Superior temporal gyrus (tissue), 1 donor: Measurements from ENCODE around the gene PHC2.

Experiments used
- DNase-seq: peaks from one replicate; pipeline ENCODE4 v3.0.0-alpha.2; 2016; ENCODE audit errors: extremely low spot score

The PHC2 gene

DNA sequence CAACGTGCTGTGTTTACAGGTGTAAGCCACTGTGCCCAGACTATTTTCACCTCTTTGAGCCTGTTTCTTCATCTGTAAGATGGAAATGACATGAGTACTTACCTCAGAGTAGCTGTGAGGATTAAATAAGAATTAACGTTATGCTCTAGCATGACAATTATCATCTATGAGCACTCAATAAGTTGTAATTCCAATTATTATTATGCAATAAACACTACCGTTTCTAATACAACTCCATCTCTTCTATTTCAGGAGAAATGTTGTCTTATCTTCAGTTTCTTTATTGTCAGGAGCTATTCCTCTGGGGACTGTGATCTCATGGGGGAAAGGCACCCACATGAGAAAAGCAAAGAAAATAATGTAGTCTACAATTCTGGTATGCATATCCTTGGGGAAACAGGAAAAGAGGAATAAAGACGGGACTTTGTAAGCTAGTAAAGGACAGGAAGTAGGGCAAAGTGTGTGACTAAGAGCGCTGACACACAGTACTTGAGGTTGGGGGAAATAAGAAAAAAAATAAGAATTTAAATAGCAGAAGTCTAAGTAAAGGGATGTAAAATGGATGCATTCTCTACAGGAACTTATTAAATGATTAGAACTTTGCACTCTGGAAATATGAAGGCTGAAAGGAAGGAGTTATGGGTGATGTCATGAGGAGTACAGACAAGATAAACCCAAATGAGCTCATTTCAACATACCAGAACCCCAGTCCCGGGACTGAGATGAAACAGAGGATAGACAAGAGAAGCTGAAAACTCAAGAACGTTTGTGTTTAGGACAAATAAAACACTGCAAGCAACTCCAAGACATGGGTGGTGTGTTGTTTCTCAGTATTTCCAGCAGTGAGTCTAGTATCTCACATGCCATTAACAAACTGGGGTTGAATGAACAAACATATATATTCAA lies 9.8 kb downstream of the PHC2 start:
- DNase-seq: no peak

DNA sequence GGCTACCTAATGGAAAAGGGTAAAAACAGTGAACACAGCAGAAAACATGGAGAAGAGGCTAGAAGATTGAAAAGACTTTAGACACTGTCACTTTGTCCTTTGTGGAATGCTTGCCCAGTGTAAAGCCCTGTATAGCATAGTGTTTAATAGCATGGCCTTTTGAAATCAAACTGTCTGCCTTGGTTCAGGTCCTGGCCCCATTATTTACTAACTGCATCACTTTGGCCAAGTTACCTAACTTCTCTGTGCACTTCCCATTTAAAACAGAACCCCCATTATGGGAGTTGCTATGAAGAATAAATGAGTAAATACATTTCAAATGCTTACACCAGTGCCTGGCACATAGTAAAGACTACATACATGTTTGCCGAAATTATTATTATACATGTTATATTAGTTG lies 12.1 kb downstream of the PHC2 start:
- DNase-seq: no peak

DNA sequence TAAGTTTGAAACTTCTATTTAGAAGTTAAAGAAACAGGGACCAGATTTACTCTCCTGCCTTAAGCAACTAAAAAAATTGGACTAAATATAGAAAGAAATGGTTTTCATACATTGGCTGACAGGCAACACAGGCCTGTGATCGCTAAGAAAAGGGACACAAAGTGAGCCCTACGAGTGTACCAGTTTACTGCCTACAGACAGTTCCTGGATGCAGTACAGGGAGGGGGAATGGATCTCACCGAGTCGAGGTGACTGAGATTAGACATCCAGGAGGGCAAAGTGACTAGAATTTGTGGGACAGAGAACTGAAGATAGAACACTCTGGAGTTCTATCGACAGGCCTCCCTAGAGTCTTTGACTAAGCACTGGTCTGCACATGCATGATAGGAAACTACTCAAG lies 16.0 kb downstream of the PHC2 start:
- DNase-seq: no peak

DNA sequence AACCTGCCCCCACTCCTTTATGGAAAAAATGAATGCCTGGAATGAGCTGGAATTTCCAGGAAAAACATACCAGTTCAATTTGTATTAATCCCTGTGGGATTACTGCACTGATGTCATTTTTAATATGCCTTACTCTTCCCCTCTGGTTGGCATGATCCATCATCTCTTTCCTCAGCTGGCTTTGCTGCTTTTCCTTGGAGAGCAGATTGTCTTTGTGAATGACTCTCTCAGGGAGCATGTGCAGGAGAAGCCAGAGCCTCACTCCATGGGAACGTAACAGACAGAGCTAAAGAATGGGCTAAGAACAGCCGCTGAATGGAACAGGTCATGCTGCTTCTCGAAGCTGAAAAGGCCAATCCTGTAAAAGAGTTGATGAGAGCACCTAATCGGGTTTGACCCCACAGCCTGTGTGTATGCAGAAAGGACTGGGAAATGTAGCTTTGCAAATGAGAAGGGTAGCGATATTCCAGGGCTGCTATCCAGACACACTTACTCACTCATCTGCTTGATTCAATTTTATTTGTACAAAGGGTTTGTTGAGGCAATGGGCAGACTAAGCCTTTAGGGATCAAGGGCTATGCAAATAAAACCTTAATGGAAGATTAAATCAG lies 20.7 kb downstream of the PHC2 start:
- DNase-seq: peak; percentile 69

GRCh38 chr1:33408093-33408436 lies 22.8 kb downstream of the PHC2 start:
- no peak for DNase-seq

GRCh38 chr1:33407352-33408092 lies 23.4 kb downstream of the PHC2 start:
- no peak for DNase-seq

GRCh38 chr1:33402206-33402605 lies 28.7 kb downstream of the PHC2 start:
- no peak for DNase-seq

DNA sequence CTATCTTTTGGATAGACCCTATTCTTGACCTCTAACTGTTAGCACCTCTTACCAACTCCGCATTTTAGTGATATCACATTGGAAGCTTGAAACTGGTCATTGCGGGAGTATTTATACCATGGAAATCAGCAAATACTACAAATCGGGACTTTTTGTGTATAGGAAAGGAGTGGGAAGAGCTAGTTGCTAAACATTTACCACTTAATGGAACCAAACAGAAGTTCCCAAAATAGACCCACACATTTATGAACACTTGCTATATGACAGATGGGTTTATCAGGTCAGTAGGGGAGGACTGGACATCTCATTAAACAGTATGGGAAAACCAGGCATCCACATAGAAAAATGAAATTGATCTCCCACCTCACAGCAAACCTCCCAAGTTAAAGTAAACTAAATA lies 29.4 kb downstream of the PHC2 start:
- no peak for DNase-seq

- DNase-seq: no peak
Observed at GRCh38 chr1:33400153-33400911, 30.6 kb downstream of the PHC2 start.

DNA sequence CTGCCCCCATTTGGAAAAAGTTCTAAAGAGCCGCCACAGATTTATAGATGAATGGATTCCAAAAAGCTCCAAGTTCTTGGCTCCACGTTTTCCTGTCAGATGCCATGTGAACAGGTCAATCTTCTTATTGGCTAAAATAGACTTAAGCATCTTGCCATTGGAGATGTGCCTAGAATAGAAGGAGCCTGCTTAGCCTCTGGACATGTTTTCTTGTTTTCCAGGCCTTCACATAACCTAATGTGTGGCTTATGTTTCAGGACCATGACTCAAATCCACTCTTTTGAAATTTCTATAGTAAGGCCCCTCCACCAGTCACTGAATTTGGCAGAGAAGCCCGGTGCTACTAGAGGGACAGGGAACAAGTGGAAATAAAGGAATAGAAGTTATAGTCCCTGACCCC lies 31.5 kb downstream of the PHC2 start:
- DNase-seq: no peak

DNA sequence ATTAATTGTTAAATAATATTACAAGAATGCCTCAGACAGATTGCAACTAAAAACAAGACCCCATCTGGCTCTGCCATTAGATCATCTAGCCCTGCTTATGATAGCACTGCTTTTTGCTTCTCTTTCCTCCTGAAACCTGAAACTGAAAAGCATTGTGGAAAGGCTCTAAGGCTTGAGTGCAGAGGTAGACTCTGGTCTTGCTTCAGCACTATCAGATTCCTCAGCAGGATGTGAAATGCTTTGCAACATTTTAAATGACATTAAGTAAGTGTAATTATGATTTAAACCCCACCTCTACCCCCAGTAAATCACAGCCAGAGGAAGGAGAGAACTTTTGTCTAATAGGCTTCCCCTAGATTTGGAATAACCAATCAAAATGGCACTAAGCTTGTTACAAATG lies 32.9 kb downstream of the PHC2 start:
- no peak for DNase-seq

GRCh38 chr1:33397125-33397506 lies 33.8 kb downstream of the PHC2 start:
- no peak for DNase-seq

DNA sequence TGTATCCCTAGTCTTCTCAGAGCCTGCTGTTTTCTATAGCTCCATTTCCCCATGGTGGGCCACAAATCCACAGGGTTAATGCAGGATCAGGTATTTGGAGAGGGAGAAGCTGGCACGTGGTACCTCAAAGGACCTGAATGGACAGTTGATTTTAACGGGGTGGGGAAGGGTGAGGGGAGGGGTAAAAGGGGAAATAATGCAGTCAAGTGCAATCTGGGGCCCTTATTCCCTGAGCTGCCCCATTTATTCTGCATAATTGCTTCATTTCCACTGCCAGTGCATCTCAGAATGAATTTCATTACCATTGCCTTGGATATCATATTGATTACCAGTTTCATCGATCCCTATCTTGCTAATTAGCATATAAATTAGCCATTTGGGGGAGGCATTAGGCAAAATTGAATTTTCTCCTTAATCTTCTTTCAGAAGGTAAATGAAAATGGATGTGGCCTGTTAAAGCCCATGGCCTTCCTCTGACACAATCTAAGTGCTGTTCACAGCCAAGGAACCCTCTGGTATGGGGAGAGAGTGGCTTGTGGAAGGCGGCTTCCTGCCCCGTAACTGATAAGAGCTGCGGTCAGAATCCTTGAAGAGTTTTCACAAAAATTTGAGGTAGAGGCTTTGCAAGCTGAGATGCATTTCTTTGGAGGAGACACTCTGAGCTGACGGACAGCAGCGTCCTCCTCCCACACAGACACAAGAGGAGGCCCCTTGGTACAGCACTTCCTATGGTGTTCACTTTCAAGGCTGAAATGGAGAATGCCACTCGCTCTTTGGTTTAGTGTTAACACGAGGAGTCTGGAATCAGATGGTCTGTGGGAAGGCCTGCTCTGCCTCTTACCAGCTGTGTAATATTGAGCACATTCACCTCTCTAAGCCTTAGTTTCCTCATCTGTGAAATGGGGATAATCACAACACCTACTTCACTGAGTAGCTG lies 34.4 kb downstream of the PHC2 start:
- DNase-seq: no peak

GRCh38 chr1:33394770-33395169 lies 36.1 kb downstream of the PHC2 start:
- no peak for DNase-seq

GRCh38 chr1:33393991-33394390 lies 36.9 kb downstream of the PHC2 start:
- DNase-seq: no peak

DNA sequence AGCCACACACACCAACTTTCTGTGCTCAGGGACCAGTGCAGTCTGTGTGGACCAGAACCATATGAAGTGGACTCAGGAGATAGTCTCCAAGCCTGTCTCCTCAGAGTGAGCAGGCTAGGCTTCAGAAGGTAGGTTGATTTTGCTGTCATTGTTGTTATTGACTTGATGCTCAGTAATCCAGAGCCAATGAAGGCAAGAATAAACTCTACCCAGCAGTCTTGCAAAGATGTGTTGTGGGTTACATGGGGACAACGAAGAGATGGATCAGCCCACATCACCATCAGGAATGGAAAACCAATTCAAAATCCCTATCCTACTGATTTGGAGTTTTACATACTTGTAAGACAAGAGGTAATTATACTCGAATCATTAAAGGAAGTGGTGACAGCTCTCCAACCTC lies 37.4 kb downstream of the PHC2 start:
- DNase-seq: no peak

GRCh38 chr1:33392639-33393038 lies 38.3 kb downstream of the PHC2 start:
- peak; percentile 61 for DNase-seq

DNA sequence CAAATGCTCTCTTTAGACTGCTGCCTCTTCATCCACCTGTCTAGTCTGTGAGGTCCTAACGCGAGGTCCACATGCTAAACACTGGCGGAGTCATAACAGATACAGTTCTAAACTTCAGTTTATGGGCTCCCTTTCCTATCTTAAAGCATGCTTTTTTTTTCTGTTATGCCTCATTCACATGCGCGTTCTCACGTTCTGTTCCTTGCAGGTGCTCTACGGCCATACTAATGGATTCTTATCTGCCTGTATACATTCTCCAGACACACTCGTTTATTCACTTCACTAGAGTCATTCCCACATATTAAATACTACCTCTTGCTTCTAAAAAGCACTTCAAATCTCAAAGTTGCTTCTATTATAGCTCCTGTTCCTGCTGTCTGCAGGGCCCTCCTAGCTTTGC lies 38.7 kb downstream of the PHC2 start:
- no peak for DNase-seq

GRCh38 chr1:33391343-33392078 lies 39.4 kb downstream of the PHC2 start:
- peak; percentile 53 for DNase-seq

DNA sequence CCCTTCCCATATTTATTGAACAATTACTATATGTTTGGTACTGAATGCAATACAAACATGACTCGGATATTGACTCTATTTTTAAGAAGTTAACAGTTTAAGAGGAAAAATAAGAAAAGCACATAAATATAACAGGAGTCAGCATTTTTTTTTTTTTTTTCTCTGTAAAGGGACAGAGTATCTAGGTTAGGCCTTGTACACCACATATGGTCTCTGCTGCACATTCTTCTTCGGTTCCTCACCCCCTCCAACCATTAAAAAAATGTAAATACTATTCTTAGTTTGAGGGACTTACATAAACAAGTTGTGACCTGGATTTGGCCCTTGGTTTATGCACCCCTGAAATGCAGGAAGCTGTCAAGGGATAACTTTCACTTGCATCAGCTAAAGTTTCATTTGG lies 40.4 kb downstream of the PHC2 start:
- no peak for DNase-seq
